ENCODE measurements around the gene HSBP1L1.
"Not testable (repeated sequence)": the region's sequence is repeated elsewhere in the genome, so short reads cannot be mapped to it uniquely, and the experiment has no call there.

Gene HSBP1L1

DNA sequence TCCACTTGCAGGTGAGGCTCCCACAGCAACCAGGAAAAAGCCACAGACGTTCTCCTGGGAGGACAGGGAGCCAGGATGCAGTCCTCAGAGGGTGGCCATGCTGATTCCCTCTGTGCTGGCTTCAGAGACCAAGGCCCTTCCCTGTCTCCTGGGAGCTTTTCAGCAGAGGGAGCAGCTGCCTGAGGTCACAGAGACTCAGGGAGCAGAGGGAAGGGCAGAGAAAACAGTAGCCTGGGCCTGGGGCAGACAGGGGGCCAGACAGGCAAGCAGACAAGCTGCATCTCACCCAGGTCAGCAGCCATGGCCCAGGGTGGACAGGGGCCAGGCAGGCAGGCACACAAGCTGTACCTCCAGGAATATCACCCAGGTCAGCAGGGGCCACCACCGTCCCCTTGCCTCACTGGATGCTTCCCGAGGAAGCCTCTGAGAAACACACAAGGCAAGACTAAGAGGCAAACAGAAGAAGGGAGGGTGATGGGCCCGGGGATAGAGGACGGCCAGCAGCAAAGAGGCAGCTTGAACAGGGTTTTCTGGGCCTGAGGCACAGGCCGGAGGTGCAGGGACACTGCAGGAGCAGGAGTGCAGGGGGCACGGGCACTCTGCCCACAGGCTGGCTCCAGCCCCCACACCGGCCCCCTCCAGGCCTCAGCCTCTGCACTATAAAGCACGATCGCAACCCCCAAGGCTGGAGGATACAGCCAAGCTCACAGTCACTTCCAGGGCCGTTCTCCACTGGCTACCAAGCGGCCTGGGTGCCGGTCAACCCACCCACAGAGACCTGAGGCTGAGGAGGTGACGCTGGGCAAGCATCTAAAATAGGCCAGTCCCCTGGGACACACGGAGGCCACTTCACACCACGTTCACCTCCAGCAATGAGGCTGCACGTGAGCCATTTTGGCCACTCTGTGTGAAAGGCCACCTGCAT is 19.1 kb upstream of the HSBP1L1 start:
- DNase-seq = no peak

DNA sequence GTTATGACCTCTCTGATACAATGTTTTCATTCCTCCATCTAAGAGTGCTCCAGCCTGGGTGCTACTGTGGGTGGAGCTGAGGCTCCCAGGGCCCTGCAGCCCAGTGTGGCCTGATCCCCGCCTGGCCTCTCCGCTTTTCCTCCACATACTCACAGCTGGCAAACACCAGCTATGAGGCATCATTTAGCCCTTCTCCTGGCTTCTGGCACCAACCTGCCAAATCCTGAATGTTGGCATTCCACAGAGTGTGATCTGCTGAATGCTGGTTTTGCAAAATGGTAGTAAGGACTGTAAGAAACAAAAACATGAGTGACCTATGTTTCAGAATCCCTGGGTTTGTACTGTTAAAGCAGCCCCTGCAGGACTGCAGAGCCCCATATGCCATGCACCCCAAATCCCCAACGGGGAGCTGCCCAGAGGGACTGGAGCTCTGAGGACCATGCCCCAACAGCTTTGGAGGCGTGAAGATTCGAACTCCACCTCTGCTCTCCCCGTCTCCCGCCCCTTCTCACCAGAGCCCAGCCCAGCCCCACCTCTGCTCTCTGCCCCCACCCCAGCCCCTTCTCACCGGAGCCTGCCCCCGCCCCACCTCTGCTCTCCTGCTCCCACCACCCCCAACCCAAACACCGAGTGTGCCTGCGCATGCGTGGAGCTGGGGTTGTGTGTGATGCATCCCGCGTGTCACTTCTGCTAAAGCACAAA is 17.2 kb upstream of the HSBP1L1 start:
- no peak for DNase-seq

- no peak for DNase-seq
Measured at GRCh38 chr18:79947881-79948610, 16.4 kb upstream of the HSBP1L1 start.

- DNase-seq = no peak
Measured at GRCh38 chr18:79948719-79949411, 15.6 kb upstream of the HSBP1L1 start.

DNA sequence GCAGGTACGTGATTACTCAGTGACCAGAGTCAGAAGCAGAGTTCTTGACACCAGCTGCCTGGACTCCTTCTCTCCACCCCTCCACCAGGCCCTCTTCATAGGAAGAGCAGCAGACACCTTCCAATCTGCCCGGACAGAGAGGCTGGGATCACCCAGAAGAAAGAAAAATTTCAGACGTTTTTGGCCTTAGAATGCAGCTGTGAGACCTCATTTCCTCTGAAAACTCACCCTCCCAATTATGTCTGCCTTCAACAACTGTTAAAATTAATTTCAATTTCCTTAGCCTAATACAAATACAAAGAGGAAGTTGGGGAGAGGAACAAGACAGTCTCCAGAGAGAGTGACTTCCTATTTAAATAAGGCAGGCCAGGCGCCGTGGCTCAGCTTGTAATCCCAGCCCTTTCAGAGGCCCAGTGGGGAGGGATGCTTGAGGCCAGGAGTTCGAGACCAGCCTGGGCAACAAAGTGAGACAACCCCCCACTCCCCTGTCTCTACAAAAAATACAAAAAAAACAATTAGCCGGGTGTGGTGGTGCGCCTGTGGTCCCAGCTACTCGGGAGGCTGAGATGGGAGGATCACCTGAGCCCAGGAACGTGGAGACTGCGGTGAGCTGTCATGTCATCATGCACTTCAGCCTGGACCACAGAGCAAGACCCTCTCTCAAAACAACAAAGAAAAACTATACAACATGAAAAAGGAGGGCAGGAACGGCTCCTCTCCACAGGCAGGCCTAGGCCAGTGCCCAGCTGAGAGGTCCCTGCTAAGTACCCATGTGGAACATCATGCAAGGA is 14.6 kb upstream of the HSBP1L1 start:
- DNase-seq = peak; percentile 80 to 83

DNA sequence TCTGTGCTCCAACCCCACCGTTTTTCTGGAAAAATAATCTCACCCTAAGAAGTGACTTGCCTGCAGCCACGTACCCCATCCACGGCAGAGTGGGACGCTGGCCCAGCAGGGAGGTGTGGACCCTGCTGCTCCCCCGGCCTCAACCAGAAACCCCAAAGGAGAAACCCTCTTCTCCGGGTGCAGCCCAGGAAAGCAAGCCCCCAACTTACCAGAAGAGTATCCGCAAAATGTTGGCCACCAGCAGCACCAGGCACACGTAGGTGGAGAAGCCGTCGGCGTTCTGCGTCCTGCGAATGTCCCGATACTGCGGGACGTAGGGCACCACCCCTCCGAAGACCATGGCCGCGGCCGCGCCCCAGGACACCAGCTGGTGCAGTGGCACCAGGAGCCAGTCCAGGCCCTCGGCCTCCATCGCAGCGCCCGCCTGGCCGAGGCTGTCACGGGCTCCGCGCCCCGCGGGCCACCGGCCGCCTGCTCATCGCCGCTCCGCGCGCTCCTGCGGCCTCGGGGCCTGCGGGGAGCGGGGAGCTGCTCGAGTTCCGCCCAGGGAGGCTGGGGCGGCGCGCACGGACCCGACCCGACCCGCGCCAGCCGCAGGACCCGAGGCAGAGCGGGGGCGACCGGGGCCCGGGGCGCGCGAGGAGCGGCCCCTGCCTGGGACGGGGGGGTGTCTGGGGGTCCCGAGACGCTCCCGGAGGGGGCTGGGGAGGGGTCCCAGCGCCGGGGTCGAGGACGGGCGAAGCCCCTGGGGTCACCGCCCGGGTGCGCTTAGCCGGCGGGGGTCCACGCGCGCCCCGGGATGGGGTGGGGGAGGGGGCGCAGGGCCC is 13.7 kb upstream of the HSBP1L1 start:
- DNase-seq = peak; percentile 30 to 50

DNA sequence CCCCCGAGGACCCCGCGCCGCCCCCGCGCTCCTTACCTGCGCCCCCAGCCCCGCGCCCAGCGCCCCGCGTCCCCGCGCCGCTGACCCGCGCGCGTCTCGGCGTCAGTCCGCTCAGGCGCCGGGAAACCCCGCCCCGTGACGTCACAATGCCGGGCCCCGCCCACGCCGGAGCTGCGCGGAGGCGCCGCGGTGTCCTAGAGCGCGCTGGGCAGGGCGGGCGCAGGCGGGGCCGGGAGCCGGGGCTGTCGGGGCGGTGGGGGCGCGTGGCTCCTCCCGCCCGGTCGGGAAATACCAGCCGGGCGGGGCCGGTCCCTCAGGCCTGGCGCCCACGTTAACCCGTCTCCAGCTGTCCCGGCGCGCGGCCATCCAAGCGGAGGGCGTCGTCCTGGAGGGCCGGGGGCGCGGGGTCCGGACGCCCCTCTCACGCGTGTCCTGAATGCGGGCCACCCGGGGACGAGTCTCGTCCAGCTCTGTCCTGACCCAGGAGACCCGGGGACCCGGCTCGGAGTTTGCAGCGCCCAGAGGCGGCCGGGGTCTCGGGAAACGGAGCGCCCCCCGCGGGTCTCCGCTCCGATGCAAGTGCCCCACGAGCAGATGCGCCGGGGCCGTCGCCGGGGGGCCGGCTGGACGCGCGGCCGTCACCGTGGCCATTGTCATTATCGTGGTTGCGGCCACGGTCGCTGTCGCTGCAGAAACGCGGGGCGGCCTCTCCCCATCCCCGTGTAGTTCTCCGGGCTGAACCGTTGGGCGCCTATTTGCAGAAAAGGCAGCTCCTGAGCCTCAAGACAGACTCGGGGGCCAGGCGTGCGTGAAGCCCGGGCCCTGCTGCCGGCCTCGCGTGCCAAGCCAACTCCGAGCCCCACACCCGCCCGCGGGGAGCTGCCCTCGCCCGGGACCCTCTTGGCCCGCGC is 12.6 kb upstream of the HSBP1L1 start, which contains the start of gene SLC66A2:
Gene SLC66A2 (minus strand): TSS at position 109 of the 911 bp plus-strand sequence. CDS start 727 bp downstream, outside the sequence.
- peak; percentile 94 to 99 for DNase-seq

DNA sequence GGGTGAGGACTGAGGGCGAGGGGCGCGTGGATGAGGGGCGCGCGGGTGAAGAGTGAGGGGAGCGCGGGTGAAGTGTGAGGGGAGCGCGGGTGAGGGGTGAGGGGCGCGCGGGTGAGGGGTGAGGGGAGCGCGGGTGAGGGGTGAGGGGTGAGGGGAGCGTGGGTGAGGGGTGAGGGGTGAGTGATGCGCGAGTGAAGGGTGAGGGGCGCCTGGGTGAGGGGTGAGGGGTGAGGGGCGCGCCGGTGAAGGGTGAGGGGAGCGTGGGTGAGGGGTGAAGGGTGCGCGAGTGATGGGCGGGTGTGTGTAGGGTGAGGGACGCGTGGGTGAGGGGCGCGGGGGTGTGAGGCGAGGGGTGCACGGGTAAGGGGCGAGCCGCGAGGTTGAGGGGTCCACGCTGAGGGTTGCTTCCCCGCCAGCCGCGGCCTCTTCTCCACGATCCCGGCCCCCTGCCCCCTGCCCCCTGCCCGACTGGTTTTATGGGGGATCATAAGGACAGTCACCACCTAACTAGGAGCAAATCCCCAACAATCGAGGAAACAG is 11.9 kb upstream of the HSBP1L1 start:
- DNase-seq = no peak

DNA sequence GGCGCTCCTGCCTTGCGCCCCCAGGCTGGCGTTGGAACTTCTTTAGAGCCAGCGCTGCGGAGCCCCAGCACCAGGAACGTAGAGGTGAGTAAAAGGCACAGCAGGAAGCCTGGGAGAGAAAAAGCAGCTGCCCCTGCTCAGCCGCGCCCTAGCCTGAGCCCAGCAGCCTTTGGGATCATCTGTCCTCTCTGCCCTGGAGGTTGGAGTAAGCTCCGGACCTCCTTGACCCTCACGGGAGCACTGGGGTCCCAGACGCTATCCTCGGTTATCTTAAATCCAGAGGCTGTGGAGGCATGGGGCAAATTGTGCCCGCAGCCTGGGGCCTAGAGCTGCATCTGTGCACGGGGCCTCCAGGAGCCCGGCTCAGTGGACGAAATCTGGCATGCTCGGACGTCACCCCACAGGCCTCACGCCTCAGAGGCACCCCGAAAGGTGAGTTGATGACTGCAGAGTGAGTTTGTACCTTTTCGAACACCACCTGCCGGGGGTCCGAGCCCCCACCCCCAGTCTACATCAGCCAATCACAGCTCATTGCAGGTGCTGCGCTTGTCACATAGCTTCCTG is 11.4 kb upstream of the HSBP1L1 start:
- no peak for DNase-seq

- DNase-seq = peak; percentile 15 to 53
Measured at GRCh38 chr18:79953971-79954651, 10.3 kb upstream of the HSBP1L1 start.

DNA sequence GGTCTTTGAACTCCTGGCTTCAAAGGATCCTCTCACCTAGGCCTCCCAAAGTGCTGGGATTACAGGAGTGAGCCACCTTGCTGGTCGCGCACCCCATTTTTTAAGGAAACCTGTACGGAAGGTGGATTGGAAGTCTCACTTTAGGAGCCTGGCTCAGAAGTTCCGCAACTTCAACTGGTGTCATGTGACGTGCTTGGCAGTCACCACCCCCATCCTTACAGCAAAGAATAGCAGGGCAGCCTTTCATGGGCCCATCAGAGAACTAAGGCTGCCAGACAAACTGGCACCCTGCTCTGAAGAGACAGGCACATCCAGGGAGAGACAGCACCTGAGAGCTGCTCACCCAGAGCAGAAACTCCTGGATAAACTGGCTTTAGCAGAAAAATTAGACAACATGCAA is 9.7 kb upstream of the HSBP1L1 start:
- peak in 1 of 2 donors; percentile 13 for DNase-seq

GRCh38 chr18:79955302-79956075 is 9.0 kb upstream of the HSBP1L1 start:
- DNase-seq = peak; percentile 65 to 91

DNA sequence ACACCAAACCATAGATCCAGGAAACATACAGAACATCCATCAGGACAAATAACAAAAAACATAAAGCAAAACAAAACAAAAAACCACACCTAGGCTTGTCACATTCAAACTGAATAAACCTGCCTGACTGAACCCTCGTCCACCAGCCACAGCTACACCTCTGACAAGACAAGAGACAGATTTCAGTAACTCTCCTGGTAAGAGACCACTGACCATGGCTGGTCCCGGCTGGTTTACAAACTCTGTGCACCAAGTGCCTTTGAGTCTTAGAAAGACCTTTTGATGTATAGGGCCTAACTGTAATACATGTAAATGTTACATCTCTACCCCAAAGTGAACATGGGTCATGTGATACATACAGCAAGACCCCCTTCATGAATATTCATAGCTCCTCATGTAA is 8.2 kb upstream of the HSBP1L1 start:
- no peak for DNase-seq

GRCh38 chr18:79958981-79959380 is 5.5 kb upstream of the HSBP1L1 start:
- no peak for DNase-seq

- DNase-seq = not testable (repeated sequence)
Measured at GRCh38 chr18:79960161-79960801, 4.2 kb upstream of the HSBP1L1 start.

DNA sequence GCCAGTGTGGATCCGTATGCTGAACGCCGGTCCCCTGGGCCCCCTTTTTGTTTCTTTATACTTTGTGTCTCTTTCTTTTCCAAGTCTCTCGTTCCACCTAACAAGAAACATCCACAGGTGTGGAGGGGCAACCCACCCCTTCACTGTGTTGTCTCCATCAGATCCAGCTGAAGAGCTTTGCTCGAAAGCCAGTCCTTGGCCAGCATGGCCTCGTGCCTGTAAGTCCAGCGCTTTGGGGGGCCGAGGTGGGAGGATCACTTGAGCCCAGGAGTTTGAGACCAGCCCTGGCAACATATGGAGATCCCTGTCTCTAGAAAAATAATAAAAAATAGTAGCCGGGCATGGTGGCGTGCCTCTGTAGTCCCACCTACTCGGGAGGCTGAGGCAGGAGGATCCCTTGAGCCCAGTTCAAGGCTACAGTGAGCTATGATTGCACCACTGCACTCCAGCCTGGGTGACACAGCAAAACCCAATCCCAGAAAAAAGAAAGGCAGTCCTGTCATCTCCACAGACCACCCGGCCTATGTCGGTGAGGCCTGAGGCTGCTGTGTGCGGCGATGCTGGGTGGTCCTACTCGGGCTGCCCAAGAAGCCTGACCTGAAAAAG is 3.4 kb upstream of the HSBP1L1 start:
- no peak for DNase-seq
